Activated CD8-positive, alpha-beta memory T cell treated with anti-CD3 and anti-CD28 coated beads, Interleukin-2, amount 50 U/mL, for 48 hours (primary cell): Measurements from ENCODE around the gene CCDC81.
"Not testable (repeated sequence)": the region's sequence is repeated elsewhere in the genome, so short reads cannot be mapped to it uniquely, and the experiment has no call there.

Experiments used
- DNase-seq: peaks from one replicate; pipeline ENCODE4 v3.0.0-alpha.2; 2020

Gene CCDC81

DNA sequence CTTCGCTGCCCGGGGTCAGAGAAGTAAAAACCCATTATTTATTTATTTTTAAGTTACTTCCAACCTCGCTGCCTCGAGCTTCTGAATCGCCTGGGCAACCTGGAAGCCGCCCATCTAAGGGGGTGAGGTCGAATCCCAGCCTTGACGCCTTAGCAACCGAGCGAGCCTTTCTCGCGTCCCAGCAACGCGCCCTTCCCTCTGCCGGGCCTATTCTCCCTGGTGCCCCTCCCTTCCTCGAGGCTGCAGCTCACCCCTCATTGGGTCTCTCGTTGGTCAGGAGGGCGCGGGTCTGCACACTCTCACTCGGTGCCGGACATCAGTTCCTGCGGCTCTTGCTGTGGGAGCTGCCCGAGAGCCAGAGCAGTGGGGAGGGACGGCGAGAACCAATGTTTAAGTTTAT, at the start of gene CCDC81:
Gene CCDC81, plus strand, starts transcription at position 302 of the 400 bp plus-strand sequence. CDS start 277 bp downstream, outside the sequence.
- DNase-seq = no peak

DNA sequence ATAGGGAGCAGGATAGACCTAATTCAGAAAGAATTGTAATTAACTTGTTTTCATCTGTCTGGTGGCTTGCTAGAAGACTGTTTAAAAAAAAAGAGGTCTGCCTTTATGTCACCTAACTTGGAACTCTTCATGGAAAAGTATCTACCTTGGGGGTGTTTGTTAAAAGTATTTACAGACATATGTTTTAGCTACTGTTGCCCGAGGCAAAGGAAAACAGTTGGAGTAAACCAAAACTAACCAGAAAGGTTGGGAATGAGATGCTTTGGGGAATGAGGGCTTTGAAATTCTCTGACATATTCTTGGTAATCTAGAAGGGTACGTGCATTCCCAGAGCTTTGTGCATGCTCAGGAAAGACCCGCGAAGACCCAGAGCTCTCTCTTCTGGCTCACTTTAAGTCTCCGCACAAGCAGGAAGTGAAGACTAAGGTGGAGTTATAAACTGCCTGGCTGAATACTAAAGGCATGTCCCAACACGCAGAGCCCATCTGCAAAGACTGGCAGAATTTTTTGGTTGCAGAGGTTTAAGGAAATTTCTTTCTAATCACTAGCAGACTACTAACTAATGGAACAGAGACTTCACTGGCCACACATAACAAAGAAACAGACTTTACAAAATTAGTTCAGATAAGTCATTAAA, 39.4 kb upstream of the CCDC81 start:
- DNase-seq = no peak

DNA sequence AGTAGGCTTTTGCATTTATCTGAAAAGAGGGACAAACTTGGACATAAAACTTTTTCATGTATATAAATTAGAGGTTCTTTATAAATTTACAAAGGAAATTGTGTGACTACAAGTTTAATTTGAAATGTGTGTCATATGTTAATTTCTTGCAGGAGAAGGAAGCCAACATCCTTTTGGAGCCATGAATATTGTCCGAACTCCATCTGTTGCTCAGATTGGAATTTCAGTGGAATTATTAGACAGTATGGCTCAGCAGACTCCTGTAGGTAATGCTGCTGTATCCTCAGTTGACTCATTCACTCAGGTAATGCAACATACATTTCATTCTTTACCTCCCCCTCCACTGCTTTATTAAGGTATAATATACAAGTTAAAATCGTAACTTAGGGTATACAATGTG, 37.5 kb upstream of the CCDC81 start:
- DNase-seq = no peak

DNA sequence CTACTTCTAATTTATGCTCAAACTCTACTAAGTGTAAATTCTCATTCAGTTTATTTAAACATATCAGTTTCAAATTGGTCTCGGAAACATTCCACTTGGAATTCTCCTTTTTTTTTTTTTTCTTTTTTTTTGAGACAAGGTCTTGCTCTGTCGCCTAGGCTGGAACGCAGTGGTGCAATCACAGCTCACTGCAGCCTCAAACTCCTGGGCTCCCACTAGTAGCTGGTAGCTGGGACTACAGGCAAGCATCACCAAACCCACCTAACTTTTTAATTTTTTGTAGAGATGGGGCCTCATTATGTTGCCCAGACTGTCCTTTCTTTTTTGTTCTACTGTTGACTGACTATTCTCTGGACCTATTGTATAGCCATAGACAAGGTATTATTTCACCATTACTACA, 33.3 kb upstream of the CCDC81 start:
- DNase-seq = no peak

DNA sequence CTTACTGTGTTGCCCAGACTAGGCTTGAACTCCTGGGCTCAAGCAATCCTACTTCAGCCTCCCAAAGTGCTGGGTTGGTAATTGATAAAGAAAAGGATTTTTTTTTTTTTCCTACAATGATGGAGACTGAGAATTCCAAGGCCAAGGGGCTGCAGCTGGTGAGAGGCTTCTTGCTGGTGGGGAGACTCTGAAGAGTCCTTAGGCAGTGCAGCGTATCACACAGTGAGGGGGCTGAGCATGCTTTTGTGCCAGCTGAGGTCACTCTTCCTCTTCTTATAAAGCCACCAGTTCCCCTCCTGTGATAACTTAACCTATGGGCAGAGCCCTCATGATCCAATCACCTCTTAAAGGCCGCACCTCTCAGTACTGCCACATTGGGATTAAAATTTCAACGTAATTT, 28.2 kb upstream of the CCDC81 start:
- DNase-seq = no peak

DNA sequence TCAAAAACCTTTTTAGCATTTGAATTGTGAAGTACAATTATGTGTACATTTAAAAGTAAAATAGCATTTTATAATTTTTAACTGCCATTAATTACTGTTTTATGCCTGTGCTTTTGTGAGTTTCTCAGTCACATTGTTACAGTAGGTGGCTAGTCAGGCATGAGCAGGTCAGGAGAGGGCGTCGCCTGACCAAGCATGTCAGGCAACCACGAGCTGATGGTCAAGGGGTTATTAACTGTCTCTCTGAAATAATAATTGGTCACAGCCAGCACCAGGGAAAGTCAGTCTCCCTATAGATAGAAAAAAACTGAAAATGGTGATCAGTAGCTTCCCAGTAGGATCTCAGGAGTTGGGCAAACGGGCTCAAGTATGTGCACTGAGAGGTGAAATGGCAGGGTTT, 19.4 kb upstream of the CCDC81 start:
- DNase-seq = no peak

DNA sequence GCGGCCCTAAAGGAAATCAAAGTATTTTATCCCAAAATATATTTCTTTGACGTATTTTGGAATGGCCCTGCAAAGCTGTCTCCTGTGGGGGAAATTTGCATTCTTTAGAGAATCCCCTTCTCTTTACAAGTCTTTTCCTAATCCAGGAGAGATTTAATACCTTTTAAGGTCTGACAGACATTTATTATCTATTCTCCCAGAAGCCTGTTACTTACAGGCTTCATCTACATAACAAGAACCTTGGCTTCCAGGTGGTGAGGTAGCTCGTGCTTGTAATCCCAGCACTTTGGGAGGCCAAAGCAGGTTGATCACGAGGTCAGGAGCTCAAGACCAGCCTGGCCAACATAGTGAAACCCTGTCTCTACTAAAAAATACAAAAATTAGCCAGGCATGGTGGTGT, 17.3 kb upstream of the CCDC81 start:
- DNase-seq = not testable (repeated sequence)

DNA sequence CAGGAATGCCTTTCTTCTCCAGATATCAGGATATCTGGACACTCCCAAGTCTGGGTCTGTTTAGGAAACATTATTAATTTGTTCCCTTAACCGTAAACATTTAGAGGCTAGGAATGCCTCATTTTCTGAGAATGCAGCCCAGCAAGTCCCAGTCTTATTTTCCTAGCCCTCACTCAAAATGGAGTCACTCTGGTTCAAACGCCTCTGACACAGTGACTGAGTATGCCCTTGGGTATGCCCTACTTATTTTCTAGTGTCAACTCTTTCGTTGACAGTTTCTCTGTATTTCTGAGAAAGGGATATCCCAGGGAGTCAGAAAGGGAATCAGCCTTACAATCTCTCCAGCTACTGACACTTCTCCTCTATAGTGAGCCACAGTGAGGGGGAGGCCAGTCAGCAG, 16.0 kb upstream of the CCDC81 start:
- no peak for DNase-seq

DNA sequence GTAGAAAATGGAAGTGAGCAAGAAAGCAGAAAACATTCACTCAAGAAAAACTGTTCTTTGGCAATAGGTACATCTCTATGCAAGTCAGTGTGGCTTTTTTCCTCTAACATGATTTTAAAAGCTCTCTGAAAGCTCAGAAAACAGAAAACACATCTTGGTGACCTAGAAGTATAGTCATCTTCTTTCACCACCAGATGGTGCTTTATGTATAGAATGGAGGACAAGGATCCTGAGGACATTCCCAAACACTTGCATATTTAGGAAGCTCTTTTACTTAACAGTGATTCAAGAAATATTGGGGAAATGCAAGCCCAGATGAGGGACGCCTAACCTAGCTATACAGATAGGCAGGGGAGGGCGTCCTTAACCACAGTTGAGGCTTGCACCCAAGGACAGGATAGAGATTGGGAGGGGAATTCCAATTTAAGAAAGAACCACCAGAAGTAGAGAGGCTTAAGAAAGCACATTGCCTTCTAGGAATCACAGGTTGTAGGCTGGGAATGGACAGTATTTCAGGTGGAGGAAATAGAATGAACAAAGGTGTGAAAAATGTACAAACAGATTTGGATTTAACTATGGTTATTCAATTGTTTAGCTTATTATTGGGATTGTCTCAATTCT, 13.8 kb upstream of the CCDC81 start:
- no peak for DNase-seq

DNA sequence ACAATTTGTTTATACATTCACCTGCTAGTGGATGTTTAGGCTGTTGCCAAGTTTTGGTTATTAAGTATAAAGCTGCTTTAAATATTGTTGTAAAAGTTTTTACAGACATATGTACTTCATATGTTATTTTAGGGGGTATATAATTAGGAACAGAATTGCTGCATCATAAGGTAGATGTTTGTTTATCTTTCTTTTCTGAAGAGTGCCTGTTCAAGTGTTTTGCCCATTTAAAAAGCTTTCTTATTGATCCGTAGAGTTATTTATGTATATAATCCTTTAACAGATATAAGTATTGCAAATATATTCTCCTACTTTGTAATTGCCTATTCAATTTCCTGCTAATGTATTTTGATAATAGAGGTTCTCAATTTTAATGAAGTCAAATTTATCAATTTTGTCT, 11.3 kb upstream of the CCDC81 start:
- no peak for DNase-seq

DNA sequence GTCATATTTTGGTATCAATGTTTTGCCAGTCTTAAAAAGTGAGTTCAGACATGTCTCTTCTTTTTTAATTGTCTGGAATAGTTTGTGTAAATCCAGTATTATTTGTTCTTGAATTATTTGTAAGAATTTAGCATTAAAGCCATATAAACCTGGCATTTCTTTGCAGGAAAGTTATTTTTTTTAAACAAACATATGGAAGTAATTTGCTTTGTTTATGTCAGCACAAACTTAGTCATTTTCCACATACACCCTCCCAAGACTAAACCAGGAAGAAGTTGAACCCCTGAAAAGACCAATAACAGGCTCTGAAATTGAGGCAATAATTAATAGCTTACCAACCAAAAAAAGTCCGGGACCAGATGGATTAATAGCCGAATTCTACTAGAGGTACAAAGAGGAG, 9.1 kb upstream of the CCDC81 start:
- DNase-seq = no peak

DNA sequence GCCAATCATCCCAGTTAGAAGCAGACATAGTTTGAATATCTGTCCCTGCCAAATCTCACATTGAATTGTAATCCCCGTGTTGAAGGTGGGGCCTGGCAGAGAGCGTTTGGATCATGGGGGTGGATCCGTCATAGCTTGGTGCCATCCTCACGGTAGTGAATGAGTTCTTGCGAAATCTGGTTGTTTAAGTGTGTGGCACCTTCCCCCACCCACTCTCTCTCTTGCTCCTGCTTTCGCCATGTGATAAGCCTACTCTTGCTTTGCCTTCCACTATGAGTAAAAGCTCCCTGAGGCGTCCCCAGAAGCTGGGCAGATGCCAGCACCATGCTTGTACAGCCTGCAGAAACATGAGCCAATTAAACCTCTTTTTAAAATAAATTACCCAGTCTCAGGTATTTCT, 5.0 kb upstream of the CCDC81 start:
- no peak for DNase-seq

DNA sequence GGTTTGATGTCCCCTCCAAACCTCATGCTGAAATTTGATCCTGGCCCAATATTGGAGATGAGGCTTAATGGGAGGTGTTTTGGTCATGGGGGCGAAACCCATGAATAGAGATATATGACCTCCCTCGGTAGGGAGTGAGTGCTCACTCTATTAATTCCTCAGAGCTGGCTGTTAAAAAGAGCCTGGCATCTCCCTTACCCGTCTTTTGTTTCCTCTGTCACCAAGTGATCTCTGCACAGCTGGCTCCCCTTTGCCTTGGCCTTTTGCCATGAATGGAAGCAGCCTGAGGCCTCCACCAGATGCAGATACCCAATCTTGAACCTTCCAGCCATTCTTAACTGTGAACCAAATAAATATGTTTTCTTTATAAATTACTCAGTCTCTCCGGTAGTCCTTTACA, 4.5 kb upstream of the CCDC81 start:
- DNase-seq = no peak

DNA sequence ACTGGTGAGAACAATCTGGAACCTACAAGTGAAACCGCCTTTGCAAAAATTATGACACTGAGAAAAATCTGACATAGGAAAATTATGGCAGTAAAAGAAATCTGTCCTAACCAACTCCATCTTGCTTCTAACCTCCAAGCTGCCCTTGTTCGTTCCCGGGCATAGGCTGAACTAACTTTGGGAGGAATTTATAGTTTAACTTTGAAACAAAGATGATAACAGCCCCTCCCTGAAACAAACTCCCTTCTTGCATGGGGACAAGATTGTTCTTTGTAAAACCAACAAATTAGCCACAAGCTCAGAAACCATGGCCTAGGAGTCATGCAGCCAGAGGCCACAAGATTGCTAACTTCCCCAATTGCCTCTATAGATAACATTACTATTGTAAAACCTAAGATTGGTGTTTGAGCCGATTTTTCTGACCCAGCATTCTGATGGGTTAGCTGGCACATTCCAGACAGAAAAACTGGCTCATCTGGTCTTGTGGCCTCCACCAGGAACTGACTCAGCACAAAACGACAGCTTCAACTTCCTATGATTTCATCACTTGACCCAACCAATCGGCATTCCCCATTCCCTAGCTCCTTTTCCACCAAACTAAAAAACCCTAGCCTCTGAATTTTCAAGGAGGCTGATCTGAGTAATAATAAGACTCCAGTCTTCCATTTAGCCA, 3.6 kb upstream of the CCDC81 start:
- DNase-seq = no peak

DNA sequence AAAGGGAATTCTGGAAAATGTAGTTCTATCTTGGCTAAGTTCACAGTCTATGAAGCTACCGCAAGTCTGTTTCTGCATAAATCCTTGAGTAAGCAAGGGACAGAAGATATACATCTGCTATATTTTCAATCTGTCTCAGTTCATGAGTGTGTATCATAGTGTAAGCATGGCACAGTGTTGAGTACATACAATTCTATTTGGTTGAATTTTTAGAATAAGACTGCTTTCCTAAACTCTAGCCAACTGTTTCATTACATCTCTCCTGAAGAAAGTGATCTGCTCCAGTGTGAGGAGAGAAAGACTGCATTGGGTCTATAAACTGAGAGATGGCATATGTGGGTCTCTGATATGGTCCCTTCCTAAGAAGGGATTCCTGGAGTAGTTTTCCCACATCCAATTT, 2.6 kb upstream of the CCDC81 start:
- no peak for DNase-seq

DNA sequence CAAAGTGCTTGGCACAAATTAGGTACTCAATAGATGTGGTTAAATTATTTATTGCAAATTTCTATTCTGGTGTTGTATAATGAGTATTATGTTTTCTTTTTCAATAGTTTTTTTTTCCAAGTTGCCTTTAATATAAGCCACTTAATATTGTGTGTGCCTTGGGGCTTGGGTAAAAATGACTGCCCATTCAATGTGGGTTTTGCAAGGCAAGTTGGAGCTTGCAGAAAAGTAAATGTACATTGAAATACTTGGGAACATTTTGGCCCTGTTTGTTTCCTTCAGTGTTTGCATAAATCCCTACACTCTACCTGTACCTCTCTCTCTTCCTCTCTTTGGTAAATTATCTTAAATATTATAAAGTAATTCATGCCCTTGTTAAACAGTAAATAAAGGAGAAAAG, 2.1 kb upstream of the CCDC81 start:
- no peak for DNase-seq

DNA sequence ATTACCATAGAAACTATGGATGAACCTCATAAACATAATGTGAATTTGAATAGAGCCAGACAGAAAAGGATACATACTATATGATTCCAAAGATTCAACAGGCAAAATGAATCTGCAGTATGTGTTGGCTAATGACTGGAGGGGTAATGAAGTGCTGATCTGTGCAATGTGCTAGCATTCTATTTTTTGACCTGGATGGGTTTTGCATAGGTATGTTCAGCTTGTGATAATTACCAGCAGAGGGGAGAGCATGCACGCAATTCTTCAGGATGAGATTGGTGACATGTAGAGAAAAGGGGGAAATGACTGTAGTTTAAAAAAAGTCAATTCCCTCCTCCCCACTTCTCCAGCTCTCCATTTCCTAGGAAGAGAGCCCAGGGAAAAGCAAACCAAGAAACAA, 618 bp upstream of the CCDC81 start:
- DNase-seq = no peak

DNA sequence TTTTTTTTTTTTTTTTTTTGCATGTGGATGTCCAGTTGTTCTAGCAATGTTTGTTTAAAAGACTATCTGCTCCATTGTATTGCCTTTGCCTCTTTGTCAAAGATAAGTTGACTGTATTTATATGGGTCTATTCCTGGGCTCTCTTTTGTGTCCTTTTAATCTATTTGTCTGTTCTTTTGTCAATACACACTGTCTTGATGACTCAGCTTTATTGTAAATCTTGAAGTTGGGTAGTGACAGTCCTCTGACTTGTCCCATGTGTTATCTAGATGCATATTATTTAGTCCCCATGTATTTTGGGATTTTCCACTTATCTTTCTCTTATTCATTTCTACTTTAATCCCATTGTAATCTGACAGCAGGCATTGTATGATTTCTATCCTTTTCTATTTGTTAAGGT, 3.3 kb downstream of the CCDC81 start:
- DNase-seq = no peak

DNA sequence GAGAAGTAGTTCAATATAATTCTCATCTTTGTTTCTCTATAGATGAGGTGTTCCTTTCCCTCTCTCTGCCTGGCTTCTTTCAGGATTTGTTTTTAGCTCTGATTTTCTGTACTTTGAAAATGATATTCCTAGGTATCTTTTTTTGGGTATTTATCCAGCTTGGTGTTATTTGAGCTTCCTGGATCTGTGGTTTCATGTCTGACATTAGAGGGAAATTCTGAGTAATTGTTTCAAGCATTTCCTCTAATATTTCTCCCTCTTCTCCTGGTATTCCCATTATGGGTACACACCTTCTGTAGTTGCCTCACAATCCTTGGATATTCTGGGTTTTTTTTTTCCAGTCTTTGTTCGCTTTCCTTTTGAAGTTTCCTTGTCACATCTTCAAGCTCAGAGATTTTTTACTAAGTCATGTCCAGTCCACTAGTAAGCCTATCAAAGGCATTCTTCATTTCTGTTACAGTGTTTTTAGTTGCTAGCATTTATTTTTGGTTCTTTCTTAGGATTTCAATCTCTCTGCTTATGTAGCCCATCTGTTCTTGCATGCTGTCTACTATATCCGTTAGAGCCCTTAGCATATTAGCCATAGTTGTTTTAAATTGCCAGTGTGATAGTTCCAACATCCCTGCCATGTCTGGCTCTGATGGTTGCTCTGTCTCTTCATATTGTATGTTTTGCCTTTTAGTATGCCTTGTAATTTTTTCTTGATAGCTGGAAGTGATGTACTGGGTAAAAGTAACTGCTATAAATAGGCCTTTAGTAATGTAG, 5.8 kb downstream of the CCDC81 start:
- no peak for DNase-seq

DNA sequence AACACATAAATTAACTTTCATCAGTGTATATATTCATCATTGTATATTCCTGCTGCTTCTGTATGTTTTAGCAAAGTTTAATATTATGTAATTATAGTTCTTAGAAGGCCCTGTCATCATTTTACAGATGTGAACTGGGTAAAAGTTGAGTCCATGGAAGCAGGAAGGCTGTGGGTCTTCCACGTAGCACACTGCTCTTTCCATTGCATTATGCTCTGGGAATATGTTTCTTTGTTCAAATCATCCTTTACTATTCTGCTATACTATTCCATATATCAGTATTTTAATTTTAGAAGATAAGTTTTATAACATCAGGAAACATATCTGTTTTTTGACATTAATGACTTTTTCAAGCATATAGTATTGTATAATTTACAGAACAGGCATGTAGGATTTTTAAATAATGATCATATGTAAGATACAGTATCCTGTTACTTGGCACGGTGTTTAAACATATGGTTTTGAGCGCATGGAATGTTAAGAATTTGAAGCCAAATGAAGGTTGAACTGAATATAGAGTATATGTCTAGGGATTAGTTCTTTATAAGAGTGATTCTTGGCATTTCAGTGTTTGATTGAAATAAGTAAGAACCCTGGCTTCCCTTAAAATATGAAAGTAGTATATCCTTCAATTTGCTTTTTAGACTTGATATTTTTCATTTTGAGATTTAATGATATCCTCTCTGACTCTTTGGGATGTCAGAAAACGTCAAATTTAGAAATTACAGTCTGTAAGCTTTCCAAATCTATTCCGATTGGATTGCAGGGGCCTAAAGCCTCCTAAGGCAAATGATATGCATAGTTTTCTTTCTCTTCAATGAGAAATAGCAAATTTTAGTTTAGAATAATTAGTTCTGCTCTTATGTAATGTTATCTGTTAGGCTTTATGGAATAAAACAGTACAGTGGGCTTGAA, 8.6 kb downstream of the CCDC81 start:
- no peak for DNase-seq

DNA sequence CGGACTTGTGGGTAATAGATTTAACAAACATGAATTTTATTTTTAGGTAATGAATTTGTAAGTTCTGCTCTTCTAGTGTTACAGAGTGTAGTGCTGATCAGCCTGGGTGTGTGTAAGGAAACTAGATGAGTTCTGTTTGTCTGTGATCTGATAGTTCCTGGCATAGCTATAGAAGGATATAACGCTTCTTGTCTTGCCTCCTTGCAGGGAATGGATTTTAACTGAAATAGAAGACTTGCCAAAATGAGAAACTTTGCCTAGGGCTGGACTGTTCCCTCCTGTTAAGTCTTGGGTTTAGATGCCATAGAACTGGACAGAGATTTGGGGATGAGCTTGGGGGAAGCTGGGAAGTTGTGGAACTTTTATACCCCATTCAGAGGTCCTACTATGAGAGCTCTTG, 11.6 kb downstream of the CCDC81 start:
- DNase-seq = no peak

DNA sequence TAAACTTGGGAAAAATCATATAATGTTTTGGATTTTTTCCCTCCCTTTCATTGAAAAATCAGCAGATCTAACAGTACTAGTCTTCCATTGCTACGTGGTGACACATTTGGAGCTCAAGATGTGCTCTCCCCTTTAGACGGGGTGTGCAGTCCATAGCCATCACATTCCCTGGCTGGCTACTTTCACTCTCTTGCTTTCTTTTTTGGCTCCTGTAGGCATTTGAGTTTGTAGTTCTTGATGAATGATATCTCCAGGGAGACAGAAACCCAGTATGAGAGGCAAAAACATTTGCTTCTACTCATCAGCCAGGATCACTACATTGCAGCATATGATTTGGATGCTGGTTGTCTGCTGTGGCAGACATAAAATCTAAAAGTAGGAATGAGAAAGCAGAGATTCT, 12.1 kb downstream of the CCDC81 start:
- DNase-seq = no peak

DNA sequence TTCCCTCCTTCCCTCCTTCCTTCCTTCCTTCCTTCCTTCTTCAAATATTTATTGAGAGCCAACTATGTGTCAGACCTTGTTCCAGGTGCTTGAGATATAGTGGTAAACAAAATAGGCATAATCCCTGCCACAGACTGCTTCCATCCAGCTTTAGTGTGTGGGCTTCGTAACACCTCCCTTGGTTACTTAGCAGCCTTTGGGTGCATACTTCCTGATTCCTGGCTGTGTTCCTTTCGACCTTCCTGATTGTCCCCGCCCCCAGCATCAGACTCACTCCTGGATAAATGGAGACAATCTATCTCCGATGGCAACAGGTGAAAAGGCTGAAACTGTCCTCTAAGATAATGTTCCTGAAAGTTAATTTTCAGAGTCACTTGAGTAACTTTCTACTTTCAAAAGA, 13.5 kb downstream of the CCDC81 start:
- DNase-seq = no peak
